SK-N-SH (cell line): ENCODE results near the gene PAK1. TPM values are rescaled to one million over a fixed set of nuclear protein-coding genes. Genes with fewer than 3 reads are reported as not detected.

ENCODE experiments used
- CTCF ChIA-PET: fragments of 300-600, 350-600 bp; formaldehyde crosslinking; extraction: SDS; loops from one replicate; lab custom pipeline; 2021; lab: Yijun Ruan, JAX
- POLR2A ChIA-PET: fragments of 350-600 bp; sonication (Branson Sonifier 250); formaldehyde crosslinking; extraction: SDS; loops from one replicate; lab custom pipeline; 2020; ENCODE audit warnings: antibody characterized with exemption, inconsistent platforms; lab: Yijun Ruan, JAX
- DNase-seq: peaks from one replicate; pipeline ENCODE4 v3.0.0; 2012
- H2AFZ ChIP-seq: fragments of 200-600 bp; sonication (generic); 2 replicates; pipeline ENCODE4 v1.8.1; 2016; ENCODE audit warnings: antibody characterized with exemption, mild to moderate bottlenecking, low read depth
- H3F3A ChIP-seq: fragments of 200-600 bp; sonication (generic); replicated peaks from 2 replicates; pipeline ENCODE3; 2016; ENCODE audit warnings: antibody characterized with exemption, mild to moderate bottlenecking; ENCODE audit not compliant: insufficient read depth
- H3K27ac ChIP-seq, 2 experiments: fragments of 200-500 bp in 1 of 2; fragments of 200-600 bp in 1 of 2; sonication (Bioruptor generic) in 1 of 2; sonication (generic), shearing (Covaris generic) in 1 of 2; 2 replicates each; pipeline versions ENCODE4 v1.5.1 to v1.6.1; 2014 to 2016; ENCODE audit warnings: low read depth in 2 of 2, inconsistent platforms in 1 of 2, low read length in 1 of 2, mild to moderate bottlenecking in 1 of 2, mixed read lengths in 1 of 2
- H3K27me3 ChIP-seq: fragments of 200-600 bp; sonication (generic), shearing (Covaris generic); 2 replicates; pipeline ENCODE4 v1.6.1; 2016; ENCODE audit warnings: mixed run types; ENCODE audit not compliant: insufficient read depth
- H3K36me3 ChIP-seq, 2 experiments: fragments of 200-500 bp in 1 of 2; fragments of 200-600 bp in 1 of 2; sonication (Bioruptor generic) in 1 of 2; sonication (generic) in 1 of 2; replicated peaks in 1 of 2; 2 replicates each; pipeline versions ENCODE3 to v1.5.1; 2014 to 2016; ENCODE audit warnings: low read length in 1 of 2, mild to moderate bottlenecking in 1 of 2; ENCODE audit not compliant: insufficient read depth in 2 of 2, control insufficient read depth in 1 of 2
- H3K4me1 ChIP-seq, 2 experiments: fragments of 200-500 bp in 1 of 2; fragments of 200-600 bp in 1 of 2; sonication (Bioruptor generic) in 1 of 2; sonication (generic), shearing (Covaris generic) in 1 of 2; 2 replicates each; pipeline versions ENCODE4 v1.5.1 to v1.6.1; 2014 to 2016; ENCODE audit warnings: low read depth in 1 of 2, low read length in 1 of 2, mixed run types in 1 of 2; ENCODE audit not compliant: insufficient read depth in 2 of 2, control insufficient read depth in 1 of 2
- H3K4me2 ChIP-seq: fragments of 200-600 bp; sonication (generic), shearing (Covaris generic); 2 replicates; pipeline ENCODE4 v1.6.1; 2017; ENCODE audit warnings: mixed run types
- H3K4me3 ChIP-seq, 2 experiments: fragments of 200-500 bp in 1 of 2; fragments of 200-600 bp in 1 of 2; sonication (Bioruptor generic) in 1 of 2; sonication (generic), shearing (Covaris generic) in 1 of 2; 2 replicates each; pipeline versions ENCODE4 v1.5.1 to v1.8.1; 2014 to 2016; ENCODE audit warnings: low read depth in 2 of 2, inconsistent platforms in 1 of 2, low read length in 1 of 2, mild to moderate bottlenecking in 1 of 2, mixed read lengths in 1 of 2, moderate library complexity in 1 of 2
- H3K79me2 ChIP-seq: fragments of 200-600 bp; sonication (generic); 2 replicates; pipeline ENCODE4 v1.8.1; 2017; ENCODE audit warnings: mild to moderate bottlenecking; ENCODE audit not compliant: insufficient read depth
- H3K9ac ChIP-seq: fragments of 200-600 bp; sonication (generic); 2 replicates; pipeline ENCODE4 v1.6.1; 2017; ENCODE audit warnings: mixed run types
- H3K9me2 ChIP-seq: fragments of 200-600 bp; sonication (generic); 2 replicates; pipeline ENCODE4 v1.6.1; 2017; ENCODE audit warnings: mixed run types
- H3K9me3 ChIP-seq: fragments of 200-600 bp; sonication (generic); 2 replicates; pipeline ENCODE4 v1.6.1; 2017; ENCODE audit warnings: mixed run types, mild to moderate bottlenecking, moderate library complexity
- H4K20me1 ChIP-seq: fragments of 200-600 bp; sonication (generic); 2 replicates; pipeline ENCODE4 v1.6.1; 2017; ENCODE audit warnings: mild to moderate bottlenecking, mixed run types; ENCODE audit not compliant: insufficient read depth
- ELF1 ChIP-seq: IDR thresholded peaks from 2 replicates; pipeline ENCODE4 v1.4.0; 2012
- EP300 ChIP-seq, 2 experiments: IDR thresholded peaks; 2 replicates each; pipeline versions ENCODE4 v1.4.0 to v1.6.1; 2012; ENCODE audit warnings: borderline replicate concordance in 1 of 2, low read depth in 1 of 2, low read length in 1 of 2
- EZH2phosphoT487 ChIP-seq: fragments of 200-600 bp; sonication (generic); IDR thresholded peaks from 2 replicates; pipeline ENCODE4 v1.6.1; 2017; ENCODE audit warnings: low read depth, mixed run types, mild to moderate bottlenecking, antibody characterized with exemption, moderate library complexity, borderline replicate concordance
- FOXM1 ChIP-seq: IDR thresholded peaks from 2 replicates; pipeline ENCODE4 v1.4.0; 2012; ENCODE audit warnings: low read depth, mild to moderate bottlenecking
- IRF3 ChIP-seq: fragments of 150-350 bp; IDR thresholded peaks from 2 replicates; pipeline ENCODE4 v1.6.1; 2016; ENCODE audit warnings: mild to moderate bottlenecking, low read depth, low read length
- JUND ChIP-seq: IDR thresholded peaks from 2 replicates; pipeline ENCODE4 v1.4.0; 2012
- NFIC ChIP-seq: IDR thresholded peaks from 2 replicates; pipeline ENCODE4 v1.4.0; 2012; ENCODE audit warnings: borderline replicate concordance
- NRF1 ChIP-seq: IDR thresholded peaks from 2 replicates; pipeline ENCODE4 v1.6.1; 2012; ENCODE audit warnings: low read depth, mild to moderate bottlenecking, low read length
- RFX5 ChIP-seq: IDR thresholded peaks from 2 replicates; pipeline ENCODE4 v1.6.1; 2012; ENCODE audit warnings: mild to moderate bottlenecking, improper control_type of control experiment, low read length
- SIN3A ChIP-seq: IDR thresholded peaks from 2 replicates; pipeline ENCODE4 v1.6.1; 2012; ENCODE audit warnings: low read depth, mild to moderate bottlenecking, low read length, moderate library complexity, borderline replicate concordance
- USF1 ChIP-seq: IDR thresholded peaks from 2 replicates; pipeline ENCODE4 v1.4.0; 2012; ENCODE audit warnings: low read depth, borderline replicate concordance
- YY1 ChIP-seq: IDR thresholded peaks from 2 replicates; pipeline ENCODE4 v1.4.0; 2012; ENCODE audit warnings: low read depth, mild to moderate bottlenecking
- WGBS: methylation state at CpG from one replicate; pipeline ENCODE4 v1.1.6; 2017; ENCODE audit warnings: low lambda C conversion rate; 5-methylcytosine and 5-hydroxymethylcytosine counted together
- polyA plus RNA-seq, 3 experiments: library from polyadenylated mRNA; depleted of rRNA; stranded (reverse); fragments of >200 nt; gene quantifications; 2 replicates each; pipeline ENCODE4 v1.2.3, GENCODE V29; 2012

PAK1 gene
- polyA plus RNA-seq, 1 of the 3 experiments (the other 2 are of a cell fraction) = 17.9 TPM

GRCh38 chr11:77502346-77502905, 28.5 kb upstream of the PAK1 start:
- no peaks in the 10 kb centered on the region for H3K36me3 ChIP-seq
- no peaks in the 10 kb centered on the region for H3K9me3 ChIP-seq
- peaks cover 7 to 21% of the 10 kb centered on the region in 2 experiments; a peak in 3 of 4 replicates for H3K4me1 ChIP-seq
- H3K27me3 ChIP-seq = peaks cover 6% of the 10 kb centered on the region; the same call in 1 of the 2 replicates
- POLR2A ChIA-PET = no interaction called here
- H3K9ac ChIP-seq = no peak overlapping the region
- no peak for TF ChIP-seq SIN3A
- TF ChIP-seq USF1 = no peak
- TF ChIP-seq EZH2phosphoT487 = no peak
- TF ChIP-seq IRF3 = no peak
- TF ChIP-seq NRF1 = no peak
- TF ChIP-seq NFIC = no peak
- no peak for TF ChIP-seq ELF1
- TF ChIP-seq, all 33 proteins: peak for 0
- H2AFZ ChIP-seq = no peak overlapping the region
- no peak overlapping the region for H3K4me3 ChIP-seq
- no peaks in the 10 kb centered on the region for H3K9me2 ChIP-seq
- CTCF ChIA-PET = interaction anchor here (1.0 to 1.3 kb wide), 2 partner anchors 46 to 256 kb away, joined by 3 to 4 read pairs; no protein-coding TSS in a partner anchor
- peak overlapping the region in 1 of 2 experiments; percentile 22; a peak in 1 of 4 replicates for H3K27ac ChIP-seq
- peaks cover 19% of the 10 kb centered on the region for H3F3A ChIP-seq
- no peak for DNase-seq
- peaks cover 4% of the 10 kb centered on the region; the same call in 1 of the 2 replicates for H4K20me1 ChIP-seq
- no peaks in the 10 kb centered on the region for H3K79me2 ChIP-seq
- peak overlapping the region; percentile 34; the same call in 1 of the 2 replicates for H3K4me2 ChIP-seq
- WGBS = 70% methylated on average over 3 of the region's 4 CpGs

- H3K4me2 ChIP-seq = no peak overlapping the region
- 58% methylated on average over 2 of the region's 2 CpGs for WGBS
- H3K27me3 ChIP-seq = peaks cover 6% of the 10 kb centered on the region; the same call in 1 of the 2 replicates
- peaks cover 19% of the 10 kb centered on the region for H3F3A ChIP-seq
- ChIA-PET POLR2A (interaction anchor here (0.6 kb wide), 1 partner anchor 125 kb away, joined by 3 read pairs; no protein-coding TSS in a partner anchor), CTCF (no interaction called here)
- H3K9ac ChIP-seq = no peak overlapping the region
- no peaks in the 10 kb centered on the region for H3K79me2 ChIP-seq
- no peaks in the 10 kb centered on the region for H3K9me3 ChIP-seq
- TF ChIP-seq YY1 = no peak
- TF ChIP-seq RFX5 = no peak
- no peak for TF ChIP-seq FOXM1
- no peak for TF ChIP-seq JUND
- no peak for TF ChIP-seq USF1
- TF ChIP-seq EP300 (IDR thresholded peaks at IDR 0.05; ENCODE audit: borderline replicate concordance in 1 of 2, low read depth in 1 of 2, low read length in 1 of 2) = no peak
- TF ChIP-seq, all 33 proteins: peak for 0
- H3K36me3 ChIP-seq = no peaks in the 10 kb centered on the region
- no peak overlapping the region for H3K27ac ChIP-seq
- no peaks in the 10 kb centered on the region for H3K9me2 ChIP-seq
- H4K20me1 ChIP-seq = no peaks in the 10 kb centered on the region
- H3K4me3 ChIP-seq = no peak overlapping the region
- no peak for DNase-seq
- peaks cover 1 to 17% of the 10 kb centered on the region in 2 experiments; a peak in 3 of 4 replicates for H3K4me1 ChIP-seq
- no peak overlapping the region for H2AFZ ChIP-seq
Measured at GRCh38 chr11:77501758-77502157, 27.9 kb upstream of the PAK1 start.
